ENCODE data around the gene KCNK10.

DNA sequence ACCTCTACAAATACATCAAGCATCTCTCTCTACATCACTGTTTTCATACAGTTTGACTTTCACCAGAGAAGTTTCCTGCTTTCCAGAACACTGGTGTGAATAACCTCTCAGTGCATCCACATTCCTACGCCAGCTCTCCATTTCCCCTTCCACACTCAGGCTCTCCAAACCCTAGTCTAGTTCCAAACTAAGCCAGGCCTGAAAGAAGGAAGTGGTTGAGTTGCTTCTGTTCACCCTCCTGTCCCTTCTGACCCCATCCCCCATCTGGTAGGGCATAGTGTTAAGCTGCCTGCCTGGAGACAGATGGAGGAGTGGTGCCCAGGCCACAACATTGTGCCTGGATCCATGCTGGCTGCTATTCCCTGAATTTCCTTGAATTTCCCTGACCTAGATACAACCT is 185.7 kb downstream of the KCNK10 start:
- TF ChIP-seq, protein P1, sequence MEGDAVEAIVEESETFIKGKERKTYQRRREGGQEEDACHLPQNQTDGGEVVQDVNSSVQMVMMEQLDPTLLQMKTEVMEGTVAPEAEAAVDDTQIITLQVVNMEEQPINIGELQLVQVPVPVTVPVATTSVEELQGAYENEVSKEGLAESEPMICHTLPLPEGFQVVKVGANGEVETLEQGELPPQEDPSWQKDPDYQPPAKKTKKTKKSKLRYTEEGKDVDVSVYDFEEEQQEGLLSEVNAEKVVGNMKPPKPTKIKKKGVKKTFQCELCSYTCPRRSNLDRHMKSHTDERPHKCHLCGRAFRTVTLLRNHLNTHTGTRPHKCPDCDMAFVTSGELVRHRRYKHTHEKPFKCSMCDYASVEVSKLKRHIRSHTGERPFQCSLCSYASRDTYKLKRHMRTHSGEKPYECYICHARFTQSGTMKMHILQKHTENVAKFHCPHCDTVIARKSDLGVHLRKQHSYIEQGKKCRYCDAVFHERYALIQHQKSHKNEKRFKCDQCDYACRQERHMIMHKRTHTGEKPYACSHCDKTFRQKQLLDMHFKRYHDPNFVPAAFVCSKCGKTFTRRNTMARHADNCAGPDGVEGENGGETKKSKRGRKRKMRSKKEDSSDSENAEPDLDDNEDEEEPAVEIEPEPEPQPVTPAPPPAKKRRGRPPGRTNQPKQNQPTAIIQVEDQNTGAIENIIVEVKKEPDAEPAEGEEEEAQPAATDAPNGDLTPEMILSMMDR (IDR thresholded peaks at IDR 0.05; ENCODE audit: low read length), result no peak
- TF ChIP-seq EZH2 (IDR thresholded peaks at IDR 0.05; ENCODE audit: borderline replicate concordance, low read length), result no peak

Data from OCI-LY1 (cell line).